Adrenal gland (tissue), 12 donors: Measurements from ENCODE around the gene ITIH6. TPM values are rescaled to one million over a fixed set of nuclear protein-coding genes. Genes with fewer than 3 reads are reported as not detected.

ENCODE experiments used
- DNase-seq, 7 donors: peaks; one replicate each; pipeline ENCODE4 v3.0.0-alpha.2; 2019 to 2020
- H3K27ac ChIP-seq, 5 donors: fragments of 200-600 bp; sonication (generic) in 4 of 5; 1 replicate in 3 of 5; 2 replicates in 2 of 5; pipeline versions ENCODE4 v1.5.1 to v1.8.0; 2016 to 2020; ENCODE audit warnings: mild to moderate bottlenecking in 1 of 5
- H3K27me3 ChIP-seq: fragments of 200-600 bp; 2 replicates; pipeline ENCODE4 v1.8.0; 2021
- H3K36me3 ChIP-seq, 2 donors: fragments of 200-600 bp; replicated peaks in 1 of 2; 1 replicate in 1 of 2; 2 replicates in 1 of 2; pipeline versions ENCODE4 v1.5.1 to v1.8.0; 2018 to 2022
- H3K4me1 ChIP-seq, 2 donors: fragments of 200-600 bp; replicated peaks in 1 of 2; 1 replicate in 1 of 2; 2 replicates in 1 of 2; pipeline versions ENCODE4 v1.5.1 to v1.8.0; 2018 to 2021
- H3K4me3 ChIP-seq, 4 donors: fragments of 200-600 bp; sonication (generic) in 3 of 4; one replicate each; pipeline ENCODE4 v1.5.1; 2016 to 2018
- H3K9me3 ChIP-seq, 3 donors: fragments of 200-600 bp; sonication (generic) in 1 of 3; replicated peaks in 1 of 3; 1 replicate in 2 of 3; 2 replicates in 1 of 3; pipeline versions ENCODE4 v1.5.1 to v1.8.0; 2016 to 2021
- POLR2A ChIP-seq, 2 donors: fragments of 450-650 bp; IDR thresholded peaks; one replicate each; pipeline ENCODE4 v1.6.1; 2017; ENCODE audit warnings: antibody characterized with exemption in 2 of 2, mild to moderate bottlenecking in 2 of 2, moderate library complexity in 1 of 2
- WGBS, 4 donors: extraction: QIAGEN DNeasy Blood & Tissue Kit in 2 of 4; methylation state at CpG; one replicate each; pipeline versions ENCODE4 v1.1.5 to v1.1.7; 2013 to 2017; 5-methylcytosine and 5-hydroxymethylcytosine counted together
- intact Hi-C, 2 donors: fragments of 100-400 bp; cut with DNase I; formaldehyde crosslinking; loops; one replicate each; pipeline versions ENCODE4 v1.14.1 to v1.15.0; 2022 to 2023
- polyA plus RNA-seq, 3 donors: library from polyadenylated mRNA; stranded (reverse); fragments of 200-250 nt in 2 of 3; fragments of 350-450 nt in 1 of 3; fragmentation: Illumina TruSeq in 1 of 3; extraction: RNeasy Lipid Tissue Mini Kit (QIAGEN cat#74804) in 1 of 3; gene quantifications; one replicate each; pipeline ENCODE4 v1.2.3, GENCODE V29; 2013 to 2014
- total RNA-seq, 9 donors: library from RNA; depleted of rRNA in 4 of 9; stranded (reverse); fragments of >200 nt in 4 of 9; fragments of 120-200 nt in 1 of 9; fragmentation: NEBNext Ultra II Directional in 1 of 9; extraction: Animal tissue kit (Norgen Biotek cat#: 25700) in 1 of 9; gene quantifications; one replicate each; pipeline versions ENCODE4 v1.1.0 to v1.2.4, GENCODE V29; 2013 to 2023
- TF ChIP-seq, protein P1 (sequence below), 6 experiments: fragments of 450-650 bp in 4 of 6; fragments of 200-600 bp in 2 of 6; sonication (generic) in 1 of 6; IDR thresholded peaks; 1 replicate in 5 of 6; 2 replicates in 1 of 6; pipeline versions ENCODE4 v1.5.1 to v1.8.0; 2016 to 2021; ENCODE audit warnings: antibody characterized with exemption in 6 of 6, mild to moderate bottlenecking in 2 of 6, moderate library complexity in 1 of 6
- donor health status: healthy with polysubstance abuse.
- donor health status: Bipolar disorder and iron deficiency.
- donor health status: DM: yes; HTN: yes; CAD: no.
- donor health status: DM: no; HTN: no; CAD: no.
- donor health status: DM: no; HTN: no; CAD: no.
- donor health status: DM: yes; HTN: yes; CAD: no.

Gene ITIH6
- total and polyA plus RNA-seq, 12 donors = under 0.01 TPM; not detected in 11

DNA sequence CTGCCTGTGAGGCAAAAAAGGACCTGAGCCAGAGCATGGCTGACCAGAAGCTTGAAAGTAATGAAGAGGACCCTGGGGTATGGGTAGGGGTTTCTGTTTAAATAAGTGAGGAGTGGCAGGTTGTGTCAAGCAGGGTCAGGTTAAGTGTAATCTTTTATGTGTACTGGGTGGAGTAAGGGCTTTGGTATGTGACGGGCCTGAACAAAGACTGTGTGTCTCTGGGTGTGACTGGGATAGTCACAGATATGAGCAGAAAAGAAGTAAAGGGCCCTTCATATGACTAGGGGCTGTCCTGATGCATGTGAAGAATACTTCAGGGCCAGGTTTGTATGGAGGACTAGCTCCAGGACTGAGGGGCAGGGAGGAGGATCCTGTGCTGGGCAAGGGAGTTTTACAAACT, 82.4 kb downstream of the ITIH6 start:
- Histone ChIP-seq H3K27ac (no peak overlapping the region), H3K36me3 (no peaks in the 10 kb centered on the region), H3K4me3 (no peak overlapping the region), H3K4me1 (no peaks in the 10 kb centered on the region), H3K9me3 (no peaks in the 10 kb centered on the region), H3K27me3 (no peaks in the 10 kb centered on the region)
- TF ChIP-seq, protein P1, sequence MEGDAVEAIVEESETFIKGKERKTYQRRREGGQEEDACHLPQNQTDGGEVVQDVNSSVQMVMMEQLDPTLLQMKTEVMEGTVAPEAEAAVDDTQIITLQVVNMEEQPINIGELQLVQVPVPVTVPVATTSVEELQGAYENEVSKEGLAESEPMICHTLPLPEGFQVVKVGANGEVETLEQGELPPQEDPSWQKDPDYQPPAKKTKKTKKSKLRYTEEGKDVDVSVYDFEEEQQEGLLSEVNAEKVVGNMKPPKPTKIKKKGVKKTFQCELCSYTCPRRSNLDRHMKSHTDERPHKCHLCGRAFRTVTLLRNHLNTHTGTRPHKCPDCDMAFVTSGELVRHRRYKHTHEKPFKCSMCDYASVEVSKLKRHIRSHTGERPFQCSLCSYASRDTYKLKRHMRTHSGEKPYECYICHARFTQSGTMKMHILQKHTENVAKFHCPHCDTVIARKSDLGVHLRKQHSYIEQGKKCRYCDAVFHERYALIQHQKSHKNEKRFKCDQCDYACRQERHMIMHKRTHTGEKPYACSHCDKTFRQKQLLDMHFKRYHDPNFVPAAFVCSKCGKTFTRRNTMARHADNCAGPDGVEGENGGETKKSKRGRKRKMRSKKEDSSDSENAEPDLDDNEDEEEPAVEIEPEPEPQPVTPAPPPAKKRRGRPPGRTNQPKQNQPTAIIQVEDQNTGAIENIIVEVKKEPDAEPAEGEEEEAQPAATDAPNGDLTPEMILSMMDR (IDR thresholded peaks at IDR 0.05) = no peak
- TF ChIP-seq POLR2A (IDR thresholded peaks at IDR 0.05) = no peak
- 57 to 92% (median 70%) methylated on average over 1 of the region's 1 CpG for WGBS, 4 donors
- intact Hi-C loops = no loop called here
- no peak for DNase-seq

DNA sequence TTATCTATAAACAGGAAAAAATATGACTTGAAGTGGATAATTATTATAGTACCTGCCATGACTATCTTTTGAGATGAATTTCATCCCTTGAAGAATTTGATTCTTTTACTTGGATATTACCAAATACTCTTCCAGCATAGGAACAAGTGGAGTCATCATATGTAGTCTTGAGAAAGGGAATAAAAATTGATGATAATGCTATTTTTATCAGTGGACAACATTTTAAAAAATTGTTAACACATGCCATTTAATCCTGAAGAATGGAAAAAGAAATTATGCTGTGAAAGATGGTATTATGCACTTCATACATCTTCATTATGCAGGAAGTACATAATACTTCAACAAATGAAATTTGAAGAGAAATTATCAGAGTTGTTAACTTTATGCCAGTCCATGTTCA, 83.6 kb downstream of the ITIH6 start:
- Histone ChIP-seq H3K4me3 (no peak overlapping the region), H3K27ac (no peak overlapping the region), H3K4me1 (no peaks in the 10 kb centered on the region), H3K36me3 (no peaks in the 10 kb centered on the region), H3K9me3 (no peaks in the 10 kb centered on the region), H3K27me3 (no peaks in the 10 kb centered on the region)
- no peak for TF ChIP-seq POLR2A (IDR thresholded peaks at IDR 0.05)
- TF ChIP-seq, protein P1 (IDR thresholded peaks at IDR 0.05) = no peak
- intact Hi-C loops = no loop called here
- DNase-seq = no peak

DNA sequence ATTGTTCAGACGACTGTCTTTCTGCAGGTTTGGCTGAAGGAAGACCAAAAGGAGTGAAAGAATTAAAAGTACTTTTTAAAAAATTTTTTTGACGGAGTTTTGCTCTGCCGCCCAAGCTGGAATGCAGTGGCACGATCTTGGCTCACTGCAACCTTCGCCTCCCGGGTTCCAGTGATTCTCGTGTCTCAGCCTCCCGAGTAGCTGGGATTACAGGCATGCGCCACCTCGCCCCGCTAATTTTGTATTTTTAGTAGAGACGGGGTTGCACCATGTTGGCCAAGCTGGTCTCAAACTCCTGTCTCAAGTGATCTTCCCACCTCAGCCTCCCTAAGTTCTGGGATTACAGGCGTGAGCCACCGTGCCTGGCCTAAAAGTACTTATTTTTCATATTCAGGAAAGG, 86.3 kb downstream of the ITIH6 start:
- DNase-seq = no peak
- H3K36me3 ChIP-seq = no peaks in the 10 kb centered on the region
- no peaks in the 10 kb centered on the region for H3K27me3 ChIP-seq
- intact Hi-C loops = no loop called here
- H3K4me1 ChIP-seq = no peaks in the 10 kb centered on the region
- no peak overlapping the region for H3K4me3 ChIP-seq
- 83 to 94% (median 86%) methylated on average over 11 to 14 of the region's 14 CpGs for WGBS, 4 donors
- no peak overlapping the region for H3K27ac ChIP-seq
- TF ChIP-seq, protein P1 (IDR thresholded peaks at IDR 0.05) = no peak
- no peak for TF ChIP-seq POLR2A (IDR thresholded peaks at IDR 0.05)
- H3K9me3 ChIP-seq = no peaks in the 10 kb centered on the region

DNA sequence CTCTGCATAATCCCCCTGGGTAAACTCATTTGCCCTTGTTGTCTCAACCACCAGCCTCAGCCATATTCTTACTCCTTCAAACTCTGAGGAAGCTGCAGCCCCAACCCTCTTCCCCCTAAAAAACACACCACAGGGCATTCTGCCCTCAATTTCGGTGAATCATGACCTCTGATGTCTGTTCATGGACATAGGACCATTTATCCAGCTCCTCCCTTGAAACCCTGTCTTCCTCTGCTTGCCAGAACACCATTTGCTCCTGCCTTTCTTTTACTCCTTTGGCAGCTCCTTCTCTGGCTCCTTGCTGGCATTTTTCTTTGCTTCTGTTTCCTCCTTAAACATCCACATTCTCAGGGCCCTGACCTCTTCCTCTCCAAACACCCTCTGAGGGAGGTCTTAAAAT, 87.1 kb downstream of the ITIH6 start:
- 0 to 26% (median 21%) methylated on average over 1 of the region's 1 CpG for WGBS, 4 donors
- no peak overlapping the region for H3K27ac ChIP-seq
- no peak overlapping the region for H3K4me3 ChIP-seq
- TF ChIP-seq, protein P1 (IDR thresholded peaks at IDR 0.05) = no peak
- TF ChIP-seq POLR2A (IDR thresholded peaks at IDR 0.05) = no peak
- no peaks in the 10 kb centered on the region for H3K4me1 ChIP-seq
- intact Hi-C loops = no loop called here
- H3K36me3 ChIP-seq = no peaks in the 10 kb centered on the region
- no peaks in the 10 kb centered on the region for H3K9me3 ChIP-seq
- no peaks in the 10 kb centered on the region for H3K27me3 ChIP-seq
- DNase-seq = no peak
